ENCODE results near the gene MIA3.

DNA sequence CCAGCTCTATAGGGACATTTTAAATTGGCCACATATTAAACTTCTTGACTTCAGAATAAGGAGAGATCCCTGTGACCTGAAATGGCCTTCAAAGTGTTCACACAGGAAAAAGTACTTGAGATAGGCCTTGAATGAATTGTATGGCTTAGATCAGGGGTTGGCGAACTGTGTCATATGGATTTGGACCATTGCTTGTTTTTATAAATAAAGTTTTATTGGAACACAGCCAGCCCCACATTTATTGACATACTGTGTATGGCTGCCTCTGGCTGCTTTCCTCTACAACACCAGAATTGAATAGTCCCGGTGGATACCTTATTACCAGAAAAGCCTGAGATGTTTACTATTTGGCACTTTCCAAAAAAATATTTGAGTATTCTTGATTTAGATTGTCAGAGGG, 98.5 kb downstream of the MIA3 start:
- TF ChIP-seq EZH2 (optimal IDR thresholded peaks at IDR 0.05; ENCODE audit: low read depth, low read length) = no peak
- no peak for TF ChIP-seq CTCF (IDR thresholded peaks at IDR 0.05; ENCODE audit: low read length)
- no peak for TF ChIP-seq EZH2phosphoT487 (IDR thresholded peaks at IDR 0.05; ENCODE audit: low read length)

All from MM.1S (cell line).